Measurements from ENCODE around the gene TNFRSF19.

TNFRSF19 gene

GRCh38 chr13:23715762-23716235 is 145.6 kb downstream of the TNFRSF19 start:
- Histone ChIP-seq H3K27ac (replicated peaks; ENCODE audit: low read length) (no peak overlapping the region), H3K36me3 (replicated peaks in 1 of 2; ENCODE audit: control insufficient read depth in 2 of 2, insufficient read depth in 2 of 2, low read length in 2 of 2) (no peaks in the 10 kb centered on the region), H2AFZ (ENCODE audit: low read length) (peak overlapping the region; percentile 70), H4K8ac (ENCODE audit: low read depth, low read length) (no peak overlapping the region), H3K9me3 (replicated peaks in 1 of 2; ENCODE audit: control insufficient read depth in 2 of 2, insufficient read depth in 1 of 2, low read depth in 1 of 2, low read length in 2 of 2) (peaks cover 0 to 6% of the 10 kb centered on the region in 2 donors), H3K4me1 (ENCODE audit: control insufficient read depth in 2 of 2, insufficient read depth in 1 of 2, low read depth in 1 of 2, low read length in 2 of 2) (peaks cover 0 to 6% of the 10 kb centered on the region in 2 donors), H2BK12ac (ENCODE audit: low read length) (no peak overlapping the region), H3K27me3 (ENCODE audit: control insufficient read depth in 3 of 3, insufficient read depth in 3 of 3, low read depth in 1 of 3, low read length in 3 of 3) (no peaks in the 10 kb centered on the region), H4K91ac (ENCODE audit: low read depth, low read length, poor library complexity) (no peak overlapping the region), H3K23ac (ENCODE audit: low read depth, low read length, poor library complexity) (peak overlapping the region; percentile 3), H2BK5ac (ENCODE audit: low read length) (no peak overlapping the region), H2BK15ac (ENCODE audit: low read length) (no peak overlapping the region), H3K79me1 (ENCODE audit: low read depth, low read length) (no peaks in the 10 kb centered on the region), H3K9ac (ENCODE audit: low read depth, low read length, poor library complexity) (no peak overlapping the region), H3K4me2 (ENCODE audit: insufficient read depth, low read length, poor library complexity, severe bottlenecking) (no peak overlapping the region), H3K18ac (ENCODE audit: low read length) (peak overlapping the region; percentile 72), H3K4me3 (ENCODE audit: low read length in 2 of 2) (no peak overlapping the region), H2AK5ac (ENCODE audit: low read depth, low read length) (no peak overlapping the region), H3K14ac (ENCODE audit: low read length) (no peak overlapping the region), H3K4ac (ENCODE audit: low read length) (no peak overlapping the region), H2BK120ac (ENCODE audit: low read depth, low read length) (no peak overlapping the region)
- WGBS, 2 donors (ENCODE audit: extremely low coverage in 2 of 2, insufficient read length in 2 of 2, insufficient replicate concordance in 1 of 2): no CpG with 5 or more reads among the region's 11 CpGs
- no peak for DNase-seq (ENCODE audit: low spot score)

GRCh38 chr13:23716401-23716800 is 146.2 kb downstream of the TNFRSF19 start:
- Histone ChIP-seq H2BK5ac (ENCODE audit: low read length) (no peak overlapping the region), H3K4ac (ENCODE audit: low read length) (no peak overlapping the region), H2AK5ac (ENCODE audit: low read depth, low read length) (peak overlapping the region; percentile 2), H3K14ac (ENCODE audit: low read length) (no peak overlapping the region), H3K27ac (replicated peaks; ENCODE audit: low read length) (no peak overlapping the region), H3K36me3 (replicated peaks in 1 of 2; ENCODE audit: control insufficient read depth in 2 of 2, insufficient read depth in 2 of 2, low read length in 2 of 2) (no peaks in the 10 kb centered on the region), H2AFZ (ENCODE audit: low read length) (peak overlapping the region; percentile 70), H3K79me1 (ENCODE audit: low read depth, low read length) (no peaks in the 10 kb centered on the region), H3K4me1 (ENCODE audit: control insufficient read depth in 2 of 2, insufficient read depth in 1 of 2, low read depth in 1 of 2, low read length in 2 of 2) (peaks cover 0 to 6% of the 10 kb centered on the region in 2 donors), H3K4me3 (ENCODE audit: low read length in 2 of 2) (no peak overlapping the region), H3K27me3 (ENCODE audit: control insufficient read depth in 3 of 3, insufficient read depth in 3 of 3, low read depth in 1 of 3, low read length in 3 of 3) (no peaks in the 10 kb centered on the region), H3K23ac (ENCODE audit: low read depth, low read length, poor library complexity) (peak overlapping the region; percentile 13), H4K91ac (ENCODE audit: low read depth, low read length, poor library complexity) (no peak overlapping the region), H3K9me3 (replicated peaks in 1 of 2; ENCODE audit: control insufficient read depth in 2 of 2, insufficient read depth in 1 of 2, low read depth in 1 of 2, low read length in 2 of 2) (peaks cover 0 to 8% of the 10 kb centered on the region in 2 donors), H3K18ac (ENCODE audit: low read length) (no peak overlapping the region), H2BK15ac (ENCODE audit: low read length) (no peak overlapping the region), H3K9ac (ENCODE audit: low read depth, low read length, poor library complexity) (no peak overlapping the region), H3K4me2 (ENCODE audit: insufficient read depth, low read length, poor library complexity, severe bottlenecking) (no peak overlapping the region), H4K8ac (ENCODE audit: low read depth, low read length) (no peak overlapping the region), H2BK12ac (ENCODE audit: low read length) (no peak overlapping the region), H2BK120ac (ENCODE audit: low read depth, low read length) (no peak overlapping the region)
- no CpG with 5 or more reads among the region's 2 CpGs for WGBS, 2 donors (ENCODE audit: extremely low coverage in 2 of 2, insufficient read length in 2 of 2, insufficient replicate concordance in 1 of 2)
- no peak for DNase-seq (ENCODE audit: low spot score)

- no peak overlapping the region for H3K18ac ChIP-seq (ENCODE audit: low read length)
- H2BK12ac ChIP-seq (ENCODE audit: low read length): no peak overlapping the region
- H3K23ac ChIP-seq (ENCODE audit: low read depth, low read length, poor library complexity): no peak overlapping the region
- no peaks in the 10 kb centered on the region for H3K27me3 ChIP-seq (ENCODE audit: control insufficient read depth in 3 of 3, insufficient read depth in 3 of 3, low read depth in 1 of 3, low read length in 3 of 3)
- H3K4me2 ChIP-seq (ENCODE audit: insufficient read depth, low read length, poor library complexity, severe bottlenecking): no peak overlapping the region
- no peak overlapping the region for H3K4ac ChIP-seq (ENCODE audit: low read length)
- H2BK120ac ChIP-seq (ENCODE audit: low read depth, low read length): no peak overlapping the region
- no peak overlapping the region for H4K91ac ChIP-seq (ENCODE audit: low read depth, low read length, poor library complexity)
- no peak overlapping the region for H3K14ac ChIP-seq (ENCODE audit: low read length)
- H3K4me3 ChIP-seq (ENCODE audit: low read length in 2 of 2): no peak overlapping the region
- no peak overlapping the region for H2AFZ ChIP-seq (ENCODE audit: low read length)
- peaks cover 0 to 14% of the 10 kb centered on the region in 2 donors for H3K4me1 ChIP-seq (ENCODE audit: control insufficient read depth in 2 of 2, insufficient read depth in 1 of 2, low read depth in 1 of 2, low read length in 2 of 2)
- no peak overlapping the region for H3K9ac ChIP-seq (ENCODE audit: low read depth, low read length, poor library complexity)
- no peak overlapping the region for H2AK5ac ChIP-seq (ENCODE audit: low read depth, low read length)
- H4K8ac ChIP-seq (ENCODE audit: low read depth, low read length): no peak overlapping the region
- H3K9me3 ChIP-seq (replicated peaks in 1 of 2; ENCODE audit: control insufficient read depth in 2 of 2, insufficient read depth in 1 of 2, low read depth in 1 of 2, low read length in 2 of 2): peaks cover 0 to 9% of the 10 kb centered on the region in 2 donors
- no peaks in the 10 kb centered on the region for H3K36me3 ChIP-seq (replicated peaks in 1 of 2; ENCODE audit: control insufficient read depth in 2 of 2, insufficient read depth in 2 of 2, low read length in 2 of 2)
- no CpG with 5 or more reads among the region's 2 CpGs for WGBS, 2 donors (ENCODE audit: extremely low coverage in 2 of 2, insufficient read length in 2 of 2, insufficient replicate concordance in 1 of 2)
- H2BK15ac ChIP-seq (ENCODE audit: low read length): no peak overlapping the region
- no peak overlapping the region for H3K27ac ChIP-seq (replicated peaks; ENCODE audit: low read length)
- no peak overlapping the region for H2BK5ac ChIP-seq (ENCODE audit: low read length)
- no peak for DNase-seq (ENCODE audit: low spot score)
- H3K79me1 ChIP-seq (ENCODE audit: low read depth, low read length): no peaks in the 10 kb centered on the region
Observed at GRCh38 chr13:23718996-23719395, 148.8 kb downstream of the TNFRSF19 start.

GRCh38 chr13:23722726-23723453 is 152.7 kb downstream of the TNFRSF19 start:
- no peak overlapping the region for H4K91ac ChIP-seq (ENCODE audit: low read depth, low read length, poor library complexity)
- H3K4me3 ChIP-seq (ENCODE audit: low read length in 2 of 2): no peak overlapping the region
- H3K4me2 ChIP-seq (ENCODE audit: insufficient read depth, low read length, poor library complexity, severe bottlenecking): no peak overlapping the region
- no peak overlapping the region for H3K23ac ChIP-seq (ENCODE audit: low read depth, low read length, poor library complexity)
- H3K4me1 ChIP-seq (ENCODE audit: control insufficient read depth in 2 of 2, insufficient read depth in 1 of 2, low read depth in 1 of 2, low read length in 2 of 2): peaks cover 0 to 17% of the 10 kb centered on the region in 2 donors
- H2AK5ac ChIP-seq (ENCODE audit: low read depth, low read length): no peak overlapping the region
- no peak overlapping the region for H3K4ac ChIP-seq (ENCODE audit: low read length)
- peak overlapping the region; percentile 62 for H2AFZ ChIP-seq (ENCODE audit: low read length)
- no peak overlapping the region for H2BK5ac ChIP-seq (ENCODE audit: low read length)
- H3K9me3 ChIP-seq (replicated peaks in 1 of 2; ENCODE audit: control insufficient read depth in 2 of 2, insufficient read depth in 1 of 2, low read depth in 1 of 2, low read length in 2 of 2): peaks cover 0 to 9% of the 10 kb centered on the region in 2 donors
- no peaks in the 10 kb centered on the region for H3K27me3 ChIP-seq (ENCODE audit: control insufficient read depth in 3 of 3, insufficient read depth in 3 of 3, low read depth in 1 of 3, low read length in 3 of 3)
- no peak overlapping the region for H3K27ac ChIP-seq (replicated peaks; ENCODE audit: low read length)
- no peak overlapping the region for H2BK120ac ChIP-seq (ENCODE audit: low read depth, low read length)
- H2BK15ac ChIP-seq (ENCODE audit: low read length): no peak overlapping the region
- H4K8ac ChIP-seq (ENCODE audit: low read depth, low read length): no peak overlapping the region
- no CpG with 5 or more reads among the region's 6 CpGs for WGBS, 2 donors (ENCODE audit: extremely low coverage in 2 of 2, insufficient read length in 2 of 2, insufficient replicate concordance in 1 of 2)
- H3K79me1 ChIP-seq (ENCODE audit: low read depth, low read length): no peaks in the 10 kb centered on the region
- no peak overlapping the region for H3K9ac ChIP-seq (ENCODE audit: low read depth, low read length, poor library complexity)
- no peak overlapping the region for H3K14ac ChIP-seq (ENCODE audit: low read length)
- no peaks in the 10 kb centered on the region for H3K36me3 ChIP-seq (replicated peaks in 1 of 2; ENCODE audit: control insufficient read depth in 2 of 2, insufficient read depth in 2 of 2, low read length in 2 of 2)
- no peak overlapping the region for H3K18ac ChIP-seq (ENCODE audit: low read length)
- no peak overlapping the region for H2BK12ac ChIP-seq (ENCODE audit: low read length)
- no peak for DNase-seq (ENCODE audit: low spot score)

All from neuronal stem cell (in vitro differentiated cells).